Epithelial cell of proximal tubule (primary cell): ENCODE measurements around the gene DDN. TPM values are rescaled to one million over a fixed set of nuclear protein-coding genes. Genes with fewer than 3 reads are reported as not detected.
A peak's percentile ranks its signal among the peaks of the same experiment; 100 is the strongest.

Experiments
- DNase-seq: peaks from one replicate; pipeline ENCODE4 v3.0.0-alpha.2; 2011; ENCODE audit warnings: low read depth
- H3K4me3 ChIP-seq: 2 replicates; pipeline ENCODE4 v1.5.1; 2011; ENCODE audit warnings: low read depth, mild to moderate bottlenecking, low read length
- CTCF ChIP-seq: conservative IDR thresholded peaks from 2 replicates; pipeline ENCODE4 v1.5.1; 2012; ENCODE audit warnings: low read depth, mild to moderate bottlenecking, low read length
- total RNA-seq: library from RNA; depleted of rRNA; stranded (reverse); fragments of >200 nt; gene quantifications from 2 replicates; pipeline ENCODE4 v1.2.3, GENCODE V29; 2015

The DDN gene
- total RNA-seq, 1 donor from 2014 or later, result 0.29 TPM

- TF ChIP-seq CTCF, result peak; percentile 37
- no peak for DNase-seq
- no peak overlapping the region for H3K4me3 ChIP-seq
These were observed 20.5 kb upstream of the DDN start for GRCh38 chr12:49019443-49020324.

- no peak for TF ChIP-seq CTCF
- DNase-seq, result no peak
- peak overlapping the region; percentile 64 for H3K4me3 ChIP-seq
These were observed 19.9 kb upstream of the DDN start for GRCh38 chr12:49019120-49019430.

GRCh38 chr12:49018261-49019119, 19.3 kb upstream of the DDN start, which contains the start of gene PRKAG1:
PRKAG1 (minus strand) TSS chr12:49018776; CDS start chr12:49018740, 36 bp downstream.
- peak; percentile 56 for TF ChIP-seq CTCF
- peak within 1 kb of the TSS; percentile 64 for H3K4me3 ChIP-seq
- DNase-seq, result peak; percentile 52

GRCh38 chr12:49017891-49018260, 18.7 kb upstream of the DDN start:
- no peak for DNase-seq
- peak overlapping the region; percentile 64 for H3K4me3 ChIP-seq
- TF ChIP-seq CTCF, result peak; percentile 16

GRCh38 chr12:49015196-49015595, 16.0 kb upstream of the DDN start:
- H3K4me3 ChIP-seq, result no peak overlapping the region
- no peak for TF ChIP-seq CTCF
- no peak for DNase-seq

GRCh38 chr12:49014547-49014946, 15.4 kb upstream of the DDN start:
- peak; percentile 35 for TF ChIP-seq CTCF
- no peak for DNase-seq

More at GRCh38 chr12:49014547-49014946, 15.4 kb upstream of the DDN start:
- no peak overlapping the region for H3K4me3 ChIP-seq
